NCI-H82 treated with DMSO at 0.1 percent for 48 hours (cell line): Measurements from ENCODE around the gene GIGYF1.
"Not testable (repeated sequence)": the region's sequence is repeated elsewhere in the genome, so short reads cannot be mapped to it uniquely, and the experiment has no call there.

Source experiments
- DNase-seq: peaks from one replicate; lab custom pipeline; 2025; ENCODE audit not compliant: unreplicated experiment; lab: John Stamatoyannopoulos, UW

The GIGYF1 gene

DNA sequence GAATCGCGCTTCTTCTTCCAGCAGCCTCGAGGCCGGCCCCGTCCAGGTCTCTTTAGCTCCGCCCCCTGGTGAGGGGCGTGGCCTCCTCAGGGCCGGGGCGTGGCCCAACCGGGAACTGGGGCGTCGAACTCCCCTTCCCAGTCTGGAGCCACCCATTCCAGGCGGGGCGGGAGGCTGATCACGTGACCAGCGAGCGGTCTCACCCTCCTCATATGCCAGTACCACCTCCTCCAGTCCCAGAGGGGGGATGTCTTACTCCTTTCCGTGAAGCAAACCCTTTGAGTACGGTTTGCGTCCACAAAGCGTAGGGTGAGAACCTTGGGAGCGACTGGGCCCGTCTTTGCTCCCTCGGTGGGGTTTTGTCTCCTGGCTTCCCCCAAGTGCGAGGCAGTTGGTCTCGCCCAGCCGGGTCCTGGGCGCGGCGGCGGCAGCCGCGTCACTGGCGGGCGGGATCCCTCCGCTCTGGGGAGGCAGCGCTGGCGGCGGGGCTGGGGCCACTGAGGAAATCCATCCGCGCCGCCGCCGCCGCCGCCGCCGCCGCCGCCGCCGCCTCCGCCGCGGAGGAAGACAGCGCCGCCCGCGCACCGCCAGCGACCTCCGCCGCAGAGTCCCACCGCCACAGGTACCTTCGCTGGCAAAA lies 20.6 kb downstream of the GIGYF1 start, which contains the start of gene GNB2:
Gene GNB2 (plus strand): TSS at position 439 of the 640 bp plus-strand sequence. CDS start 2,526 bp downstream, outside the sequence.
- peak; percentile 92 for DNase-seq

DNA sequence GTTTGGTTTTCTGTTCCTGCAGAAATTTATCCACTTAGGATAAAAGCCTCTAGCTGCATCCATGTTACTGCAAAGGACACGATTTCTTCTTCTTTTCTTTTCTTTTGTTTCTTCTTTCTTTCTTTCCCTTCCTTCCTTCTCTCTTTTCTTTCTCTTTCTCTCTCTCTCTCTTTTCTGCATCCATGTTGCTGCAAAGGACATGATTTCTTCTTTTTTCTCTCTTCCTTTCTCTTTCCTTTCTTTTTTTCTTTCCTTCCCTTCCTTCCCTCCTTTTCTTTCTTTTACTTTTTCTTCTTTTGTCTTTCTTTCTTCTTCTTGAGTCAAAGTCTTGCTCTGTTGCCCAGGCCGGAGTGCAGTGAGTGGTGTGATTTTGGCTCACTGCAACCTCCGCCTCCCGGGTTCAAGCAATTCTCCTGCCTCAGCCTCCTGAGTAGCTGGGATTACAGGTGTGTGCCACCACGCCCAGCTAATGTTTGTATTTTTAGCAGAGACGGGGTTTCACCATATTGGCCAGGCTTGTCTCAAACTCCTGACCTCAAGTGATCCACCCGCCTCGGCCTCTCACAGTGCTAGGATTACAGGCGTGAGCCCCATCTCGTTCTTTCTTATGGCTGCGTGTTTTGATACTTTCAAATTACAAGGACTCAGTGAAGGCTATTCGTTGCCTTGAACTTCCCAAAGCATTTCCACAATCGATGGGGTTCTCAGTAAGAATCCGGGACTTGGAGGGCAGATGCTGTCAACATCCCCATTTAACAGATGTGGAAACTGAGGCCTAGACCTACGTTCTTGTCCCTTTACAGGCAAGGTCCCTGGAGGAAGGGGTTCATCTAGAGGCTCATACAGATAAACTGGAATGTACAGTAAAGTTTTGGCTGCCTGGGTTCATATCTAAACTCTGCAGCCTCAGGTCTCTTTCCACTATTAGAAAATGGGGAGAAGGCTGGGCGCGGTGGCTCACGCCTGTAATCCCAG lies 22.4 kb downstream of the GIGYF1 start:
- DNase-seq: no peak

DNA sequence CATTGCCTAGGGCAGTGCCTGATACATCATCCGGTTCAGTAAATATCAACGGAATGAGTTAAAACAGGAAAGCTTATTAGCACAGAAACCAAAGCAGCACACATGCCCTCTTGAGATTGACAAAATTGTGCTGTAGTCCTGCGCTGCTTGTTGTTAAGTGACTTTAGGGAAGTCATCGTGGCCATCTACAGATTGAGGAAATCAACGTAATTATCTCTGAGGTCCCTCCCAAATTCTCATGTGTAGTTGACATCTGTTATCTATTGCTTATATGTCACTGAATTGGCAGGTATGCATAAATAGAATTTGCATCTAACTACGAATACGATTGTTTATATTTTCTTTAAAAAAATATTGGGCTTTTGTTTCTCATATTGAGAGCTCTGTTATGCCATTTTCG lies 24.0 kb downstream of the GIGYF1 start:
- DNase-seq: no peak

DNA sequence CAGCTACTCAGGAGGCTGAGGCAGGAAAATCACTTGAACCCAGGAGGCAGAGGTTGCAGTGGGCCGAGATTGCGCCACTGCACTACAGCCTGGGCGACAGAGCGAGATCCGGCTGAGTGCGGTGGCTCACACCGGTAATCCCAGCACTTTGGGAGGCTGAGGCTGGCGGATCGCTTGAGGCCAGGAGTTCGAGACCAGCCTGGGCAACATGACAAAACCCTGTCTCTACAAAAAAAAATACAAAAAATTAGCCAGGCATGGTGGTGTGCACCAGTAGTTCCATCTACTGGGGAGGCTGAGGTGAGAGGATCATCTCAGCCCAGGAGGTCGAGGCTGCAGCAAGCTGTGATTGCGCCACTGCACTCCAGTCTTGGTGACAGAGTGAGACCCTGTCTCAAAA lies 24.9 kb downstream of the GIGYF1 start:
- DNase-seq: not testable (repeated sequence)

DNA sequence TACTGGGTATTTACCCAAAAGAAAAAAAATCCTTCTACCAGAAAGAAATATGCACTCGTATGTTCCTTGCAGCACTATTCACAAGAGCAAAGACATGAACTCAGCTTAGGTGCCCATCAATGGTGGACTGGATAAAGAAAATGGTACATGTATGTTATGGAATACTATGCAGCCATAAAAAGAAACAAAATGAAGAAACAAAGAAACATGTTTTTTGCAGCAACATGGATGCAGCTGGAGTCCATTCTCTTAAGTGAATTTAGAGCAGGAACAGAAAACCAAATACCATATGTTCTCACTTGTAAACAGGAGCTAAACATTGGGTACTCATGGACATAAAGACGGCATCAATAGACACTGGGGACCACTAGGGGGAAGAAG lies 26.0 kb downstream of the GIGYF1 start:
- no peak for DNase-seq

DNA sequence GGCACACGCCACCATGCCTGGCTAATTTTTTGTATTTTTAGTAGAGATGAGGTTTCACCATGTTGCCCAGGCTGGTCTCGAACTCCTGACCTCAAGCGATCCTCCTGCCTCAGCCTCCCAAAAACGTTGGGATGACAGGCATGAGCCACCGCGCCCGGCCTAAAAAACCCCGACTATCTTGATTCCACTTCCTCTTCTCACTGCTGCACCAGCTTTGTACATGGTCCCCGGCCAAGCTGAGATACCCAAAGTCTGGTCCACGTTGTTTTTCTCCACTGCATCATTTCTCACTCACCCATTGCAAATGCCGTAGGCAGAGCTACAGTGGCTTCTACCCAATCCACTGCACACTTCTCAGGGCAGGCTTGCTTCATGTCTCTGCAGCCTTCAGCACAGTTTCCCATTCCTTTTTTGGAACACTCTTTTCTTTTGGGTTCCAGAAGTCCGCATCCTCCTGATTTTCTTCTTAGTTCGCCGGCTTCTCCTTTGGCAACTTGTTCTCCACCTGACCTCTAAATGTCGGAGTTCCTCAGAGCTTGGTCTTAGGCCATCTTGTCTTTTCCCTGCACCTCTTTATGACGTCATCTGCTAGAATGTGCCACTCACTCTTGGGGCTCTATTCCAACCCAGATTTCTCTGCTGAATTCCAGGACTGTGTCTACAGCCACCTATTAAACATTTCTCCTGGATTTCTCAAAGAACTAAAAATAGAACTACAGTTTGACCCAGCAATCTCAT lies 26.6 kb downstream of the GIGYF1 start:
- DNase-seq: no peak

DNA sequence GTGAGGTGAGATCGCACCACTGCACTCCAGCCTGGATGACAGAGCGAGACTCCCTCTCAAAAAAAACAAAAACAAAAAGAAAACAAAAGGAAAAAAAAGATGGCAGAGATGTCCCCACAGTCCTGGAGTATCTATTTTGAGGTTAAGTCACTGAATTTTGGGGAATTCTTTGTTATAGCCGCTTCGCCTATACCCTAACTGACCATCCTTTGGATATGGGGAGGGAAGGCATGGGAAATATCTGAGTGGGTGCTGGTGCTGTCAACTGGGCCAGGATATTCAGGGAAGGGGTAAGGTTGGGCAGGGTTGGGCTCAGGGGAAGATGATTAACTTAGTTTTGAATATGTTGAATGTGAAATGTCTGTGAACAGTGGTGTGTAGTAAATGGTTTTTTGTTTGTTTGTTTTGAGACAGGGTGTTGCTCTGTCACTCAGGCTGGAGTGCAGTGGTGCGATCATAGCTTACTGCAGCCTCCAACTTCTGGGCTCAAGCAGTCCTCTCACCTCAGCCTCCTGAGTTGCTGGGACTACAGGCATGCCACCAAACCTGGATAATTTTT lies 28.8 kb downstream of the GIGYF1 start:
- no peak for DNase-seq

DNA sequence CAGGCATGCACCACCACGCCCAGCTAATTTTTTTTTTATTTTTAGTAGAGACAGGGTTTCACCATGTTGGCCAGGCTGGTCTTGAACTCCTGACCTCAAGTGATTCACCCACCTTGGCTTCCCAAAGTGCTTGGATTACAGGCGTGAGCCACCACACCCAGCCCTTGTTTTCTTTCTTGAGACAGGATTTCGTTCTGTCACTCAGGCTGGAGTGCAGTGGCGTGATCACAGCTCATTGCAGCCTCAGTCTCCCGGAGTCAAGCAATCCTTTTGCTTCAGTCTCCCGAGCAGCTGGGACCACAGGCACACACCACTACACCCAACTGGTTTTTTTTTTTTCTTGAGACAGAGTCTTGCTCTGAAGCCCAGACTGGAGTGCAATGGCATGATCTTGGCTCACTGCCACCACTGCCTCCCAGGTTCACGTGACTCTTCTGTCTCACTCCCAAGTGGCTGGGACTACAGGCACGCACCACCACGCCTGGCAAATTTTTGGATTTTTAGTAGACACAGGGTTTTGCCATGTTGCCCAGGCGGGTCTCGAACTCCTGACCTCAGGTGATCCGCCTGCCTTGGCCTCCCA lies 31.8 kb downstream of the GIGYF1 start:
- not testable (repeated sequence) for DNase-seq

DNA sequence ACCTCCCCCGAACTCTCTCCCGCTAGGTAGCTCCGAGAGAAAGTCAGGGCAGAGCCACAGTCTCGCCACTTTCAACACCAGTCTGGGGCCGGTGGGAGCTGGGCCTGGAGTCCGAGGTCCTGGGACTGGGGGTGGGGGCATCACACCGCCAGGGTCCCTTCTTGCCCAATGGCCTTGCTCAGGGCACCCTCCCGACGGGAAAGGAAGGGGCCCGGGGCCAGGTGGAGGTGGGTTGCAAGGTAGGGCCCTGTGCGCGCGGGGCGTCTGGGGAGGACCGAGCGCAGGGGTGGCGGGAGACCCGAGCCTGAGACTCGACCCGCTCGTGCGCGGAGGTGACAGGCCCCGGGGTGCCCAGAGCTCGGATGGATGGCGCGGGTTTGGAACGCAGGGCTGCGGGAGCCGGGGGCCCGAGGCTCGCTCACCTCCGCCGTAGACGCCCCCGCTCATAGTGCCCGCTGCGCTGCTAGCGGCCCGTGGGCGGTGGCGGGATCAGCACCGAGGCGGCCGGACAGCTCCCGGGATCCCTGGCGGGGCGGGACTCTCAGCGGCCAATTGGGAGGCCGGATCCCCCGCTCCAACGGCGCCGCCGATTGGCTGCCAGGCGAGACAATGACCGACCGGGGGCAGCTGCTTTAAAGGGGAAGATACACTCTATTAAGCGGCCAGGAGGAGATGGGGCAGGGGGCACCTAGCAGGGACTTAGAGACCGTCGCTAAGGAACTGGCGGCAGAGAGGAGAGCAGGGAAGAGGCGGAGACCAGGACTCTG lies 38.0 kb downstream of the GIGYF1 start, which contains the start of gene ACTL6B:
Gene ACTL6B (minus strand): TSS at position 541 of the 767 bp plus-strand sequence. CDS start 94 bp downstream, at position 447.
- DNase-seq: peak; percentile 58

DNA sequence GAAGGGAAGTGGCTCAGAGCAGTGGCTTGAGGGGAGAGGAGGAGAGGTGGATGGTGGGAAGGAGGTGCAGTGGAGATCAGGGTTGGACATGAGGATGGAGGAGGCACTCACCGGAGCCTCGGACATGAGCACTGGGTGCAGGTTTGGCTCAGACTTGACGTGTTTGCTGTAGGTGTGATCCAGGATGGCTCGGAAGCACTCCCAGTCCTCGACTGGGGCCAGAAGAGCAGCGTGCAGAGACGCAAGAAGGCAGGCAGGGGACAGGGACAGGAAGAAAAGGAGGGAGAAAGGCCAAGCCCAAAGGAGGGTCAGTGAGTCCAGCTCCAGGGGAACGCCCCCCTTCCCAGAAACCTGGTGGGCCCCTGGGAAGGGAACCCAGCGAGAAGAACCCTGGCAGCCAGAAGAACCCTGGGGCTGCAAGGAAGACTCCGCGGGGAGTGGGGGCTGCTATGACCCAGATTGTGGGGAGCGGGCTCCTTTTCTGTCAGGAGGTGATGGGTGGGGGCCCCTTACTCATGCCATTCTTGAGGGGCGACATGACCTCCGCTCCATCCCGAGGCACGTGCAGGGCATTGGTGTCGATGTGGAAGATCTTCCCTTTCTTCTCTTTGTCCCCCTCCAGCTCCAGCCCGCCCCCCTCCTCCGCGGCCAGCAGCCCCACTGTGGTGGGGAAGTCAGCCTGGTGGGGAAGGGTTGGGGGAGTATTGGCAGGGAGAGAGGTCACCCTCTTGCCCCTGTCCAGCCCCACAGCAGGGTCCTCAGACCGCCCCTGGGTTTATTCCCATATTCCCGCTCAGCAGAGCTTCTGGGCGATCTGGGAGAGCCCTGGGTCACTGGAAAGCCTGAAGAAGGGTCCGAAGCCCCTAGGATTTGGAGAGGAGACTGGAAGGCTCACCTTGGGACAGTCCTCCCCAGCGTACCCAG lies 38.9 kb downstream of the GIGYF1 start:
- DNase-seq: no peak

DNA sequence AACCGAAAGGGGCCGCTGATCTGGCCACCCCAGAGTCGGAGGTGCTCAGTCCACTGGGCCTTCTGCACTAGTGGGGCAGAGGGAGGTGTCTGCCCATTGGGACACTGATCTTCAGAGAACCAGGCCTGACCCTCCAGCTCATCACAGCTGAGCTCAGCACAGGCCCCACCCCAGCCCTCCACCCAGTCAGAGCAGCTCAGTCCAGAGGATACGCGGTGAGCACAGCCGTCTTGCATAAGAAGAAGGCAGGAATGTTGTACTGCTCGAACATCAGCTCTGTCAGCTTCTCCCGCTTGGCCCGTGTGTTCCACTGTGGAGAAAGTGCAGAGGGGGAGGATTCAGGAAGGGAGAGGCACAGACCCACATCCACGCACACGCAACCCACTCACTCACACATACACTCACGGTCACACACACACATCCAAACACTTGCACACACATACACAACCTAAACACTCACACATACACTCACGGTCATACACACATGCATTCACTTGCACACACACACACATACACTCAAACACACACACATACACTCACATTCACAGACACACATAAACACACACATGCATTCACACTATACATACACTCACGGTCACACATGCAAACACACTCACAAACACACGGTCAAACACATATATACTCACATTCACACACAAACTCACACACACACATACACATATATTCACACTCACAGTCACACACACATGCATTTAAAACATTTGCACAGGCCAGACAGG lies 44.1 kb downstream of the GIGYF1 start:
- no peak for DNase-seq

DNA sequence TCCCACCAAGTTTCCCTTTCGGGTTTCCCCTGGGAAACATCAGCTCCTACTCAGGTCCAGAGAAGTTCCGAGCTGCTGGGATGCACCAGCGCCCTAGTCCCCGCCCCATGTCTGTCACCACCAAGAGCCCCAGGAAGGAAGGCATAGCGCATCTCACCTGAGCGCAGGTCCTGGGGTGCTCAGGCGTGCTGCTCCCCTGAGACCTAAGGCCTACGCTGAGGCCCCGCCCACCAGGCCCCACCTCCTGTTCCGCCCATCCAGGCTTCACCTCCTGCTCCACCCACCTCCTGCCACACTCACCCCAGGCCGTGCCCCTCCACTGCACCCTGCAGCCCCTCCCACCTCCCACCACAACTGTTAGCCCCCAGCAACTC lies 51.5 kb downstream of the GIGYF1 start:
- no peak for DNase-seq

DNA sequence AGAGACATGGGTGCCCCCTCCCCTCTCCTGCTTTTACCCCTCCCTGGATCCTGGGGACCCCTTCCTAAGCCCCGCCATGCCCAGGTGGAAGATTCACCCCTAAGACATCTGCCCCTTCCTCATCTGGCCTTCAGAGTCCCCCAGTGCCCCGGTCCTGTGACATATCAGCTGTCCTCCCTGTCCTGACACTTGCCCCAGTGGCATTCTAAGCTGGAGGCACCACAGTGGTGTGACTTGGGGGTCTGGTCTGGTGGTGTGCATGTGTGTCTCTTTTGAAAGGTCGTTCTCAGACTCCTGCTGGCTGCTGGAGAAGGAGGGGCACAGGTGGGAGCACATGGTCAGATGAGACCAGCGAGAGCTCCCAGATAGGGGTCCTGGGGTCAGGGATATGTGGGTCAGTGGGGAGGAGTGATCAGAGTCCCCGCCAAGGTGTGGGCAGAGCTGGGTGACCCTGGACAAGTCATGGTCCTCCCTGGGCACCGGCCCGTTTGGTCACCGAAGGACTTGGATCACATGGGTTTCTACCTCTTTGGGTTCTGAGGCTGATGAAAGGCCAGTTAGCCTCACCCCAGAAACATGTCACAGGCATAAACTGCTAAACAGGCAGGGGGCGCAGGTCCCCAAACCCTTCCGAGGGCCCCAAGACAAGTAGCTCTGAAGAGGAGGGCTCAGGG lies 52.1 kb downstream of the GIGYF1 start:
- no peak for DNase-seq

DNA sequence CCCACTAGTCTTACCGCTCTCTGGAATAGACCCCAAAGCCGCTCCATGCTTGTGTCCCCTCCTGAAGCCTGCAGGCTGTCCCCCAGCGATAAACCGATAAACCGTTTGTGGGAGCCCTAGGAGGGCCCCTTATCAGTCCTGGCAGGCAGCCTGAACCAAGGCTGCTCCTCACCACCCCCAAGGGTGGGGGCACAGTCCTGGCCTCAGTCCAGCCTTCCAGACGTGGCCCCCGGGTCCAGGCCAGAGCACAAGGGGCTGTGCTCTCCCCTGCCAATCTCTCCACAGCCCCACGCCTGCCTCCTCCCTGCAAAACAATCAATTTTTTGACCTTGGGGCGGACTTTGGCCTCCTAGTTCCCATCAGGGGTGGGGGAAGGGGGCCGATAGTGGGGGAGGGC lies 52.6 kb downstream of the GIGYF1 start, which contains the start of gene TFR2:
Gene TFR2 (minus strand): TSS at position 90 of the 397 bp plus-strand sequence. CDS start 43 bp downstream, at position 47.
- DNase-seq: no peak

DNA sequence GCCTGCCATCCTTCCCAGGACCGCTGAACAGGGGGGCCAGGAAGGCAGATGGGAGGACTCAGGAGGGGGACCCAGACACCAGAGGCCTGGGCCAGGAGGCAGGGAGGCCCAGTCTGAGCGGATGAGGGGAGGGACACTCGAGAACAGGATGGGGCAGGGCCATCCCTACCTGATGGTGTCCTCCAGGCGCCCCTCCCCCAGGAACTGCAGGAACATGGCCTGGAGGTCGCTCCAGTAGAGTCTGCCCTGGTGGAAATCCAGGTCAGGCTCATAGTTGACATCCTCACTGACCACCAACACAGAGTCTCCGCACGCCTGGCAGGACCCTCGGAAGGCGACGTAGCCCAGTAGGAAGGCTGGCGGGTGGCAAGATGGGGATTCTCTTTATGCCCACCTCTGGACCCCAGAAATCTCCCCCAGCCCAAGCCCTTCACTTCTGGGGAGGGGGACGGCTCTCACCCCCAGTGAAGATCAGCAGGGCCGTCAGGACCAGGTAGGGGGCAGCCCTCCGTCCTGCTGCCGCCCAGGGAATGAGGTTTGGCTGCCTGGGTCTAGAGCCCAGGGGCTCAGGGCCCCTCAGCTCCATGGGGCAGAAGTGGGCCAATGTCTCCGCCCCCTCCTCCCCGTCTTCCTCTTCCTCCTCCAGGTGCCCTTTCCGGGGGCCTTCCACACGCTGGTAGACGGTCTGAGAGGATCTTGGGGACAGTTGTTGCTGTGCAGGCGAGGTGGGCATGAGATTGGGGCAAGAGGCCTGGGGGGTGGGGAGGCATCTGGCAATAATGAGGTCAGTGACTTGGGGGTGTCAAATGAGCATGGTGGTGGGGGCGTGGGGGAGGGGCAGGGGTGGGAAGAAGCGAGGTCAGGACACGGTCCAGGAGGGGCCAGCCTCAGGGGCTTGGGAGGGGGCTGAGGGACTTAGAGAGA lies 53.3 kb downstream of the GIGYF1 start:
- no peak for DNase-seq

DNA sequence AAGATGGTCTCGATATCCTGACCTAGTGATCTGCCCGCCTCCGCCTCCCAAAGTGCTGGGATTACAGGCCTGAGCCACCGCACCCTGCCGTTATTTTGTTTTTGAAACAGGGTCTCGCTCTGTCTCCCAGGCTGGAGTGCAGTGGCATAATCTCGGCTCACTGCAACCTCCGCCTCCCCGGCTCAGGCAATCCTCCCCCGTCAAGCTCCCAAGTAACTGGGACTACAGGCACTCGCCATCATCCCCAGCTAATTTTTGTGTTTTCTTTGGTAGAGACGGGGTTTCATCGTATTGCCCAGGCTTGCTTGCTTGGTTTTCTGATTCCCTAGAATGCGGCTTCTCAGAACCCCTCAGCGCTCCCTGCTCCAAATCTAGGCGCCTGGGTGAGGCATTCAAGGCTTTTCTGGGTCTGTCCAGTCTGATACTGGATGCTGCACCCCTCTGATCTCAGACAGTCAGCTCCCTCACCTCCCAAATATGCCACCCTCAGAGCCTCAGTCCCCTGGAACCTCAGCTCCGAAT lies 54.0 kb downstream of the GIGYF1 start:
- no peak for DNase-seq
